ENCODE data around the gene SLC45A3.
"Not testable (repeated sequence)": the region's sequence is repeated elsewhere in the genome, so short reads cannot be mapped to it uniquely, and the experiment has no call there.

SLC45A3 gene

DNA sequence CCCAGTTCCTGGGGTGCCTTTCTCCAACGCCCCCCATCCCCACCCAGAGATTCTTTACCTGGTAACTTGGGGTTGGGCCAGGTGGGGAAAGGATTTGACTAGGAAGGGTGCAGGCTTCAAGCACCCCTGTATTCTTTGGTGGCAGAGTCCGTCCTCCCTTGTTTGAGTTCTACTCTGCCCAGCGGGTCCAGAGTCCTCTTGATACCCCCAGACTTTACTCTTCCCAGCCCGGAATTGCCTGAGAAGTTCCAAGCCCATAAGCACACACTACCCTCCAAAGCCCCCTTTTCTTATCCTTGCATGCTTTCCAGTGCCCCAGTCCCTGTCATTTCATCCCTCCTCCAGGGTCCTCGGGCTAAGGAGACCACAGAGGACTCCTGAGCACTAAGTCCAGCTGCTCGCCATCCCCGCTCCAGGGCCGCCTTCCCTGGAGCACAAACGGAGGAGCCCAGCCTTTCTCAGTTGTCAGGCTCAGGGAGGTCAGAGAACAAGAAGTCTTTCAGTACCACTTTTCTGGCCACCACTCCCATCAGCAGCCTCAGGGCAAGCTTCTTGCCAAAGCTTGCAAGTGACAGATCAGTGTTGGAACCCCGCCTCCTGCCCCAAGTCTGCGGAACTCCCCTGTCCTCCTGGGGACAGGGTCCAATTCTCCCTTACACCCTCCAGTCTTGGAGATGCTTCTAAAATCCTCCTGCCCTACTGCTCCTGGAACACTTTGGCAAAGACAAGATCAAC is 12.2 kb downstream of the SLC45A3 start:
- DNase-seq: no peak

DNA sequence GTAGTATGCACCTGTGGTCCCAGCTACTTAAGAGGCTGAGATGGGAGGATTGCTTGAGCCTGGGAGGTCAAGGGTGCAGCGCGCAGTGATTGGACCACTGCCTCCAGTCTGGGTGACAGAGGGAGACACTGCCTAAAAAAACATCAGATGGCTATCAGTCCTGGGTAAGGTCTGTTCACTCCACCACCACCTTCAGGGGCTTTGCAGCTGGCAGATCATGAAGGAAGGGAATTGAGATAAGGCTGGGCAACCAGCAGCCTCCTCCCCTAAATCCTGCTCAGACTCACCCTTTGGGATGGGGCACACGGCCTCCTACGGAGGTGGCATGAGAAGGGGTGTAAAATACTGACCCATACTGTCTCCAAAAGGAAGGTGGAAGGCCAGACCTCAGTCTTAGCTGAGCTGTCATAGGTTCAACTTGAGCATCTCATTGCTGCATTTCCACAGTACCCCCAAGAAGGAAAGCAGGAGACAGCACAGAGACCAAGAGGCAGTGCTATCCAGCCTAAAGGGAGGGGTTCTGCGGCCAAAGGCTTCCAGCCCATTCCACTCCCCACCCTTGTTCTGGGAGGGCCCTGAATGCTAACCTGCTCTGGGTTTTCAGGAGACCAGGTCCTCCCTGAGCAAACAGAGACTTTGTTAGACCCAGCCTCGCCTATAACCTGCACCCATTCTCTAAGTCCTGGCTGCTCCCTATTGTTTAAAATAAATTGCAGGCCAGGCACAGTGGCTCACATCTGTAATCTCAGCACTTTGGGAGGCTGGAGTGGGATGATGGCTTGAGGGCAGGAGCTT is 13.7 kb downstream of the SLC45A3 start:
- no peak for DNase-seq

DNA sequence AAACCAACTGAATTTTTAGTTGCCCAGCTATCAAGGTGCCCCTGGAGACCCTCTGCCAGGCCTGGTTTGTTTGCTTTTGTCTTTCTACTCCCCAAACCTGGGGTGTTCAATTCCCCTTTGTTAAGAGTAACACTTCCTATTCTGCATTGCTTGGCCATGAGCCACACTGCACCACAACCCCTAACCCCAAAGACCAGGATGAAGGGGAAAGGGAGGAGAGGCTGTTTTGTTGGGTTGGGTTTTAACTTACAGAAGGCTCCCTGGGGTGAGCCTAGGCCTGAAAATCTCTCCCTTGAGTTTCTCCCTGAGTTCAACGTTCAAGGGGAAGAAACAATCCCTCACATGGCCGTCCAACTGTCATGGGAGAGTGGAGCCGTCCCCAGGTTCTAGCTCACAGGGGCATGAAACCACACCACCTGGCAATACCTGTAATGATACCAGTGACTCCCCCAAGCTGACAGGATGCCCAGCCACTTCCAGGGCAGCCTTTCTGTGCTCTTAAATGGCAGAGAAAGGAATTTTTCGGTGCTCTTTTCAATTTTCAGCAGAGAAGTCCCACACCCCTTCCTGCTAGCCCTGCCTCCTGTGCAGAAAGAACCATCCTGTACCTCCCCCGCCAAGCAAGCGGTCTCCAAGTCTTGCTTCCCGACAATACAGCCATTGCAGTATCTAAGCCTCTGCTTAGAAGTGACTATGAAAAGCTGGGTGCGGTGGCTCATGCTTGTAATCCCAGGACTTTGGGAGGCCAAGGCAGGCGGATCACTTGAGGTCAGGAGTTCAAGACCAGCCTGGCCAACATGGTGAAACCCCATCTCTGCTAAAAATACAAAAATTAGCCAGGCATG is 14.9 kb downstream of the SLC45A3 start:
- no peak for DNase-seq

DNA sequence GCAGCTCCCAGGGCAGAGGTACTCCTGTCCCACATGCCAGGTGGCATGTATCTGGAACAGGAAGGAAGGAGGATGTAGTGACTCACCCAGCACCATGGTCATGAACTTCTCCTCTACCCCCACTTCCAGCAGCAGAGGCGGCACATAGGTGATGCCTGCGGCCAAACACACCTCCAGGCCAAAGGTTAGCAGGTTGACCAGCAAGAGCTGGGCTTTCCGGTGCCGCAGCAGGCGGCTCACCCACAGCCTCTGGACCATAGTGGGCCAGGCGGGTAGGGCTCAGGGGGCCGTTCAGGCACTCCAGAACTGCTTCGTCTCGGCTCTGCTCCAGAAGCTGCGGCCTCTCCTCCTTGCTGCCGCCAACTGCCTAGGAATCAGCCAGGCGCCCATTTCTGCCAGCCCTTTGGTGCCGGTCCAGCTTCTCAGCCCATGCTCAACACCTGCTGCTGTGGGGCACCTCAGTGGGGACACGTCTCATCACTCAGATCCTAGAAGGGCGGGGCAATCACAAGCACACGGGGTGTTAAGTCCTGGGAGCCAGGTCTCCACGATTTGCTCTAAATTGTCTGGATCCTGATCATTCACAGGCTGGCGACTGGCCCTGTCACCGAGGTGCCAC is 15.8 kb downstream of the SLC45A3 start:
- DNase-seq: no peak

DNA sequence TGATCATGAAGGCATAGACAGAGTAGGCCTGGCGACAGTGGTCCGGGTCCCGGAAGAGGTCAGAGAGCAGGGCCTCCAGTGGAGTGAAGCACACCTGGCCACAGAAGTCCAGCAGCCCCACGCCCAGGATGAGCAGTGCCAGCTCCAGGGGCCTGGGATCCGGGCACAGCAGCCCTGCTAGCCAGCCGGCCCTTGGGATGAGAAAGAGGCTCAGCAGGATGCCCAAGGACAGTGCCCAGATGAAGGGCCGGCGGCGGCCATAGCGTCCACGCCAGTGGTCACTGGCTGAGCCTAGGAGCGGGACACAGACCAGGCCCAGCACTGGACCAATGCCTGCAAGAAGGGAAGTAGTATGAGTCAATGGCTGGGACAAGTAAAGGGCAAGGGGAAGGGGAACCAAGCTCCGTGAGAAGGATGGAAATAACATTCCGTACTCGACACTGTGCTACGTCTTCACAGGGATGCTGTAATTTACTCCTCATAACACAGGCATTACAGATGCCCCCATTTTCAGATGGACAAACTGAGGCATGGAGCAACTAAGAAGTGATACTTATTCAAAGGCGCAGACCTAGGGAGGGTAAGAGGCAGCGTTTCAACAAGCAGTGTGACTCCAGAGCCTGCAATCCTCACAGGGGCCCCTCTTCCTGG is 16.9 kb downstream of the SLC45A3 start:
- no peak for DNase-seq

DNA sequence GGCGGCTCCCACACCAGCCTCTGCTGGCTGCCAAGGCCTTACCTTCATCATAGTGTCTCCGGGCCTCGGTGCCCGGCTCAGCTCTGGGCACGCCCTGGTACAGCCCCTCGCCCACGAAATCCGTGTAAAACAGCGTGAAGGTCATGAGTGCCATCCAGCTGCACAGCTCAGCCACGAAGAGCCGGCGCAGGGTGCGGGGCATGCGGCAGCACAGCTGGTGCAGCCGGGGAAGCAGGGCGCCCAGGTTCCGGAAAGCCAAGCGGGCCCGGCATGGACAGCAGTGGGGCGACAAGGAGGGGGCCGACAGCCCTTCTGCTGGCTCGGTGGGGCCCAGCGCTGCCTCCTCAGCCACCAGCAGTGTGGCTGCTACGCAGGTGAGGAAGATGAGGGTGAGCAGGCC is 17.5 kb downstream of the SLC45A3 start:
- DNase-seq: no peak

DNA sequence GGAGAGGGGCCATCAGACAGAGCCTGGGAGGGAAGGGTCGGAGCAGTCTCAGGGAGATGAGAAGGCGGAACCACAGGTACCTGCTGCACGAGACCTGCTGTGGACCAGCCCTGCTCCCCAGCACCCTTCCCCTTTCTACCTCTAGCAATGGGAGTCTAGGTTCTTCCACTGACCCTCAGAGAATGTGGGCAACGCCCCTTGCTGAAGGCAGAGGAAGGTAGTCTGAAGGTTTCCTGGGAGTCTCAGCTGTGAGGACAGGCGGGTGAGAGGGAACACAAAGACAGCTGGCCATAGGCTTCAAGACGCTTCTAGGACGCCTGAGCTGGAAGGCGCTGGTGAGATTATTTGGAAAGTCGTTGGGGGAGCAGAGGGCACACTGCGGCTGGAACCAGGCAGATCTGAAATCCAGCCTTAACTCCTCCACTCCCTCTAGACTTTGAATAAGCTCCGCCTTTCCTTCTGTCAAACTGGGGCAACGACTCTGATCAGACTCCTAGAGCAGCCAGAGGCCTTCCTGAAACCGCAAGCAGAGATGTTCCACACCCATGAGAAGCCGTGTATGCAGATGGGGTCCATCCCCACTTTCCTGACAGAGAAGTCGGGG is 18.1 kb downstream of the SLC45A3 start:
- DNase-seq: no peak

DNA sequence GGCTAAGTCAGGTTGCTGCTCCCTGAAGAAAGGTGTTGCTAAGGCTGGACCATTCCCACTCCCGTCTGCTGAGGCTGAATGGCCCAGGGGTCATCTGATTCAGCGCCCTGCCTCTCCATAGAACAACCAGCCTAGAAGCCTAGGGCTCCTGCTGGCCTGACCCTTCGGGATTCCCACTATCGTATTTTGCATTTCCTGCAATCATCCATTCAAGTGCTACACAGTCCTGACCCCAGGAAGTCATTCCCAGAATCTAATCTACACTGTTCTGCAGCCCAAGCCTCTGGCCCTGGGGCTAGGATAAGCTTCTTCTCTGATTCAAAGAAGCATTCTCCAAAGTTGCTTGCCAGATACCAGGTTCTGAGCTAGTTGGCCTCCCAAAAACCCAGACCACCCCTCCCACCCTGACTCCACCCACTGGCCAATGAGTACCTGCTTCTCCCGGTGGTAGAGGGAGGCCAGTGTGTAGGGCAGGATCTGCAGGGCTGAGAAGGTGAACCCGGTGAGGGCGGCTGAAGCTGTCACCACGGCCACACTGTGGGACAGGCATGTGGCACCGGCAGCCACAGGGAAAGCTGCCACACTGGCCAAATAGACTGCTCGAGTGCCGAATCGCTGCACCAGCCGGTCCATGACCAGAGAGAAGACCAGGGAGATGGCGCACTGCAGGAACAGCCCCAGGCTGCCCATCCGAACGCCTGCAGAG is 18.7 kb downstream of the SLC45A3 start:
- DNase-seq: no peak

DNA sequence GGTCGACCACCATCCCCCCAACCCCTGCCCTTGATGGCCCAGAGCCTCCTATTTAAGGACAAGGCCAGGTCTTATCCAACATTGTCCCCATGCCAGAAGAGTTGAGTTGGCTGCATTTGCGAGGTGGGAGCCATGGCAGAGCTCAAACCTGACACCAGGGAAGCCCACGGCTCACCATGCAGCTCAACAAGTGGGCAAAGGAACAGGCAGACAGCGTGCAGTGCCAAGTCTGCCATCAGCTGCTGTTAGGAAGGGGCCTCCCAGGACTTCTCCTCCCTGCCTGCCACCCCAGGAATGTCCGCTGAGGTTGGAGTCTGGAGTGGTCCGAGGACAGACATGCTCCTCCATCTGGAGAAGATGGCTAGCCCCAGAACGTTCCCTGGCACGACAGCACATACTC is 19.9 kb downstream of the SLC45A3 start:
- no peak for DNase-seq

DNA sequence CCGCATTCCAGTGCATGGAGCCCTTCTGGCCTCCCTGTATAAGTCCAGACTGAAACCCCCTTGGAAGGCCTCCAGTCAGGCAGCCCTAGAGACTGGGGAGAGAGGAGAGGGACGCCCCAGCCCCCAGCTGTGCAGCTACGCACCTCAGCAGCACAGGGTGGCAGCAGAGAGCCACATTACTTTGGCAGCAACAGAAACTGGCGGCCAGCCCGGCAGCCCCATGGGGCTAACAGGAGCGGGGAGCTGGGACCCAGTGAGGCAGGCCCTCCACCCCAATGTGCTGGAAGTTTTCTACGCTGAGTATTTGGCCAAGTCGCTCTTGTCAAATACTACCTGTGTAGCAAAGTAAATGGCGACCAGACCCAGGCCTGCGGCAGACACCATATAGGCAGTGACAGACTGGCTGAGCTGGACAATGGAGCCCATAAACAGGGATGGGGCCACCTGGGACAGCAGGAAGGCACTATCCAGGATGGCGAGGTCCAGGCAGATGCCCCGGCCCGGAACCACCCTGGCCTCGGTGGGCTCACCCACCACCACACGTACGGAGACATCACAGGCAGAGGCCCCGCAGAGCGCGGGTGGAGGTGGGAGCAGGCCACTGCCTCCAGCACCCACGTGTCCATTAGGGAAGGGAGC is 21.2 kb downstream of the SLC45A3 start:
- DNase-seq: peak; percentile 89

DNA sequence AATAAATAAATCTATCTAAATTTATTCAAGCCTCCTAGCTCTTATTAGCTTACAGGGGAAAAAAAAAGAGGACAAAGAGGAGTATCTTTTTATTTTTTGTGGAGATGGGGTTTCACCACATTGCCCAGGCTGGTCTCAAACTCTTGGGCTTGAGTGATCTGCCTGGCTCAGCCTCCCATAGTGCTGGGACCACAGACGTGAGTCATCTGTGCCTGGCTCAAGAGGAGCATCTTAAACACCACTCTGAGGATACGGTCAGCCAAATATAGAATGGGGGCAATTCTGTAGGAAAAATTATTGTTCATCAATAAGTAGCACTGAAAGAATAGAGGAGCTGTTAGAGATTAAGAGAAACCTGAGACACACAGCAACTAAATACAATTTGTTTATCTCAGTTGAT is 24.1 kb downstream of the SLC45A3 start:
- no peak for DNase-seq

DNA sequence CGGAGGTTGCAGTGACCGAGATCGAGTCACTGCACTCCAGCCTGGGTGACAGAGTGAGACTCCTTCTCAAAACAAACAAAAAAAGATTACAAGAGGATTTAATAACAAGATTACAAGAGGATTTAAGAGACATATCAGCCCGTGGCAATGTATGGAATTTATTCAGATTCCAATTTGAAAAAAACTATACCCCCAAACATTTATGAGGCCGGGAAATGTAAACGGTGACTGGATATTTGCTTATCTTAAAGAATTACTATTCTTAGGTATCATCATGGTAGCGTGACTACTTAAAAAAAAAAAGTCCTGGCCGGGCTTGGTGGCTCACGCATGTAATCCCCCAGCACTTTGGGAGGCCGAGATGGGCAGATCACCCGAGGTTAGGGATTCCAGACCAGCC is 27.3 kb downstream of the SLC45A3 start:
- DNase-seq: no peak

DNA sequence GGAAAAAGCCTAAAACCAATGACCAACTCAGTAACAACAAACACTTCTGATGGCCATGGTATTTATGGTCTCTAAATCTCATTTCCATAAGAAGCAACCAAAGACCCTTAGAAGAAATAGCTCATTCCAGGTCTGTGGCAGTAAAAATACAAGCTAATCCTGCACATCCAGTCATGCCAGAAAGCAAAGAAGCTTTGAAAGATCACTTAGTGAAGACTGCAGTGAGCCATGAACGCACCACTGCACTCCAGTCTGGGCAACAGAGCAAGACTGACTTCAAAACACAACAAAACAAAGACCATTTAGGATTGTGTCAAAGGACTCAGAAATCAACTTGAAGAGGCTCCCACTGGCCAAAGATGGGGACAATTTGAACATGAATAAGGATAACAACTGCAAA is 30.1 kb downstream of the SLC45A3 start:
- DNase-seq: no peak

DNA sequence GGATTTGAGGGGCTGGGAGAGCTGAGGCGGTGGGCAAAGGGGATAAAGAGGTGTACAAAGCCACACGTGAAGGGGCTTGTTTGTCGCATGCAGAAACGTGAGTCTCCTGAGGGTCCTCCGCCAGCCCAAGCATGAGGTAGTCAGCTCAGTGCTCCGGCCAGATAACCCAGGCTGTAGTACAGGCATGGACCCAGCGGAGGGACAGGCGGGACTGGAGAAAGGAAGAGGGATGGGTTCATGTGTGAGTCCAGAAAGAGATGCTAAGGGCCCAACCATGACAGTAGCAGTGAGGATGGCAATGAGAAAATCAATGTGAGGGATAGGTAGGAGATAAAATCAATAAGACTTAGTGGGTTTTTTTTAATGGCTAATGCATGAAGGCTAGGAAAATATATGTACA is 34.8 kb downstream of the SLC45A3 start:
- no peak for DNase-seq

DNA sequence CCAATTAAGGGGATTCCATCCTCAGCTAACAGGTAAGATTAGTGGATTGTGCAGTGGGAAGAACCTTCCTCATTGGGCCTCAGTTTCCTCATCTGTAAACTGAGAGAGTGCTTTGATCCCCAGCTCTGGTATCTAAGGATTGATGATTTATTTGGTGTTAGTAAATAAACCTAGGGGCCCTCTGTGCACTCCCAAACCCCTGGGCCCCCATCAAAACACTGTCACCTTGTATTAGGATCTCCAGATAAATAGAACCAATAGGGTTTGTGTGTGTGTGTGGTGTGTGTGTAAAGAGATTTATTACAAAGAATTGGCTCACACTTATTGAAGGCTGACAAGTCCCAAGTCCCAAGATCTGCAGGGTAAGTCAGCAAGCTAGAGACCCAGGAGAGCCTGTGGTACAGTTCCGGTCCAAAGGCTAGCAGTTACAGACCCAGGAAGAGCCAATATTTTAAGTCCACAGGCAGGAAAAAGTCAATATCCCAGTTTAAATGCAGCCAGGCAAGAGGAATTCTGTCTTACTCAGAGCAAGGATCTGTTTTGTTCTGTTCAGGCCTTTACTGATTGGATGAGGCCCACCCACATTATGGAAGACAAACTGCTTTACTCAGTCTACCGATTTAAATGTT is 37.5 kb downstream of the SLC45A3 start:
- DNase-seq: no peak

DNA sequence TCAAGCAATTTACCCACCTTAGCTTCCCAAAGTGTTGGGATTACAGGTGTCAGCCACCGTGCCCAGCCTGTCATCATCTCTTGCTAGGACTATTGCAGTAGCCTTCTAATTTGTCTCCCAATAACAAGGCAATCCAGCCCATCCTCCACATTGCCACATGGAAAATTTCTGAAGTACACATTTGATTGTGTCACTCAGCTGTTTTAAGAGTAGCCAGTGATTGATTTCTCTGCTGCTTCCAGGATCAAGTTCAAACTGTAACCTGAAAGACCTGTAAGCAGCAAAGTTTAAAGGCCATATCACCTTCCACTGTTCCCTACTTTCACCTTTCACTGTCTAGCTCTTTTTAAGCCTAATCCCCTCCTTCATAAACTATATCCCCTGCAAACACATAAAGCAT is 40.7 kb downstream of the SLC45A3 start:
- DNase-seq: no peak

DNA sequence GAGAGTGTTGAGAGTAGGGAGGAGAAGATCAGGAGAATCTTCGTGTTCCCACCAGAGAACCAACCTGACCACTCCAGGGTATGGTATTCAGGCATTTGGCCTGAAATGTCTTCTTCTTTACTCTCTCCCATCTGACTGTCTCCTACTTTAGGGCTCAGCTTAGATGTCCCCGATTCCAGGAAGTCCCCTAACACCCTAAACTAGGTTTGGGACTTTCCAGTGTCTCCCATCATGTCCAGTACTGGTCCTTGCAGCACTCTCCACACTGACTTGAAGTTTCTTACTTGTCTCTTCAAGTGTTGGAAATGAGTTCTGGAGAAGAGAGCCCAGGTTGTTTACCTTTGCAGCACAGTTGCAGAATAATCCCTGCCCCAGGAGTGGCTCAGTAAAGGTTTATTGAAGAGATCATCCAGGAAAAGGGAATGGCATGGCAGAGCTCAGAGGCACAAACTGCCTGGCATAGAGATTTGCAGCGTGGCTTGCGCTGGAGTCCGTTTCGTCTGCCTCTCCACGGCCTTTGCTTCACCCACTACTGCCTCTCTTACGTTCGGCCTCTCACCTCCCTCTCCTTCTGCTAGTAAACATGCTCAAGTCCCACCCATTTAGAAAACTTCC is 42.3 kb downstream of the SLC45A3 start:
- DNase-seq: no peak

DNA sequence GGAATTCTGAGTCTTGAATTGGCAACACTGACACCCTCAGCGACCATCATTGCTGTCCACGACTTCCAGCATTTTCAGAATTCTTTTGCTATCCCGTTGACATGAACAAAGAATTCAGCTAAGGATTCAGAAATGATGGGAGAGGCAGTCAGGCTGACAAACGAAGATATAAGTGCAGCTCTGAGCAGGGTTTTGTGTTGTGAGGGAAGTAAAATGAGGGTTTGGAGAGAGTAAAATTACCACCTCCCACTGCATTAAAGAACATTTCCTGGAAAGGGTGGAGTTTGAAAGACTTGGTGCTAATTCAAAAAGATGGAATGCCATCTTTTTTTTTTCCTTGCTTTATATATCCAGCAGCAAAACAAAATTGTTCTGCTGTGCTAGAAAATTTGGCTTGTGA is 43.6 kb downstream of the SLC45A3 start:
- DNase-seq: no peak

DNA sequence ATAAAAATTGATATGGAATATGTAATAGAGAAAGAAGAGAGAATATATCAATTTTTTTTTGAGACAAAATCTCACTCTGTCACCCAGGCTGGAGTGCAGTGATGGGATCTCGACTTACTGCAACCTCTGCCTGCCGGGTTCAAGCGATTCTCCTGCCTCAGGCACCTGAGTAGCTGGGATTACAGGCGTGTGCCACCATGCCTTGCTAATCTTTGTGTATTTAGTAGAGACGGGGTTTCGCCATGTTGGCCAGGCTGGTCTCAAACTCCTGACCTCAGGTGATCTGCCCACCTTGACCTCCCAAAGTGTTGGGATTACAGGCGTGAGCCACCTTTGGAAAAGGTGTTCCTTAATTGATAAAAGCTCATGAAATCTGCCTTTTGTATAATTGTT is 44.2 kb downstream of the SLC45A3 start:
- not testable (repeated sequence) for DNase-seq

DNA sequence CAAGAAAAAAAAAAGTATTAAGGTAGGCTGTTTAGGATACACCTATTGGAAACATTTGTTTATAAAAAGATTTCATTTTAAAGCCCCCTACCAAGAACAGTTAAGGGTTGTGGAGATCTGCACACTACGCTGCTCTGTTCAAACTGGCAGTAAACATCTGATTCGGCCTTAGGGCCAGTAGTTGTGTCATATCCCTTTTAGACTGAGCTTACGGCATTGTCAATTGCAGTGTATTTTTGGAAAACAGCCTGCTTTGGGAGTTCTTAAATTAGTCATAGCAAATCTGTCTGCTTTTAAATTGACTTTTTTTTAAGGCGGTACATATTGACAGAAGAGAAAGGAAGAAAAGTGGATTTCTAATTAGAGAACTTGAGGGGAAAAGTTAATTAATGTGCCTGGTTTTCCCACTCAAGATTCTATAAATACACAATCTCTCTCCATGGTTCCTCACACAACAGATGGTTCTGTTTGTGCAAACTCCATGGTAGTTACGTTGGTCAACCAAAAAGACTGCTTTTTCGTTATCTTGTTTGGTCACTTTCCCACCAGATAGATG is 46.8 kb downstream of the SLC45A3 start:
- no peak for DNase-seq
